Muscle layer of duodenum (tissue), 2 donors: ENCODE data around the gene ZNF275.
"Not testable (repeated sequence)": the region's sequence is repeated elsewhere in the genome, so short reads cannot be mapped to it uniquely, and the experiment has no call there.

Experiments used
- H3K27ac ChIP-seq: one replicate; pipeline ENCODE4 v1.7.0; 2013; ENCODE audit warnings: mild to moderate bottlenecking, low read length
- H3K27me3 ChIP-seq: one replicate; pipeline ENCODE4 v1.7.0; 2013; ENCODE audit warnings: low read depth, mild to moderate bottlenecking, control low read depth, low read length
- H3K36me3 ChIP-seq, 2 donors: one replicate each; pipeline ENCODE4 v1.7.0; 2013; ENCODE audit warnings: low read length in 2 of 2, control low read depth in 1 of 2, mild to moderate bottlenecking in 1 of 2; ENCODE audit not compliant: insufficient read depth in 2 of 2, control insufficient read depth in 1 of 2
- H3K4me1 ChIP-seq, 2 donors: one replicate each; pipeline ENCODE4 v1.7.0; 2013; ENCODE audit warnings: low read length in 2 of 2, mild to moderate bottlenecking in 2 of 2, control low read depth in 1 of 2, moderate library complexity in 1 of 2; ENCODE audit not compliant: insufficient read depth in 2 of 2, control insufficient read depth in 1 of 2
- H3K4me3 ChIP-seq, 2 donors: one replicate each; pipeline ENCODE4 v1.7.0; 2013; ENCODE audit warnings: low read length in 2 of 2, low read depth in 1 of 2, mild to moderate bottlenecking in 1 of 2
- H3K9me3 ChIP-seq, 2 donors: one replicate each; pipeline ENCODE4 v1.7.0; 2013; ENCODE audit warnings: low read length in 2 of 2, control low read depth in 1 of 2, mild to moderate bottlenecking in 1 of 2; ENCODE audit not compliant: control insufficient read depth in 1 of 2
- donor health status: healthy.

The ZNF275 gene

GRCh38 chrX:153380691-153381090, 46.7 kb downstream of the ZNF275 start:
- no peaks in the 10 kb centered on the region for H3K9me3 ChIP-seq
- H3K4me3 ChIP-seq: no peak overlapping the region
- no peaks in the 10 kb centered on the region for H3K36me3 ChIP-seq
- no peak overlapping the region for H3K27ac ChIP-seq
- H3K27me3 ChIP-seq: no peaks in the 10 kb centered on the region
- no peaks in the 10 kb centered on the region for H3K4me1 ChIP-seq

- Histone ChIP-seq H3K27ac (peak overlapping the region; percentile 39), H3K4me1 (no peaks in the 10 kb centered on the region), H3K36me3 (no peaks in the 10 kb centered on the region), H3K27me3 (no peaks in the 10 kb centered on the region), H3K9me3 (no peaks in the 10 kb centered on the region), H3K4me3 (no peak overlapping the region)
Measured at GRCh38 chrX:153381684-153382532, 48.0 kb downstream of the ZNF275 start.

- no peak overlapping the region for H3K4me3 ChIP-seq
- H3K9me3 ChIP-seq: no peaks in the 10 kb centered on the region
- peak overlapping the region; percentile 39 for H3K27ac ChIP-seq
- H3K4me1 ChIP-seq: no peaks in the 10 kb centered on the region
- H3K27me3 ChIP-seq: no peaks in the 10 kb centered on the region
- no peaks in the 10 kb centered on the region for H3K36me3 ChIP-seq
Measured at GRCh38 chrX:153382563-153383482, 48.9 kb downstream of the ZNF275 start.

- no peaks in the 10 kb centered on the region for H3K27me3 ChIP-seq
- H3K9me3 ChIP-seq: no peaks in the 10 kb centered on the region
- no peak overlapping the region for H3K27ac ChIP-seq
- H3K36me3 ChIP-seq: no peaks in the 10 kb centered on the region
- H3K4me1 ChIP-seq: no peaks in the 10 kb centered on the region
- no peak overlapping the region for H3K4me3 ChIP-seq
Measured at GRCh38 chrX:153384390-153384789, 50.4 kb downstream of the ZNF275 start.

GRCh38 chrX:153384973-153385372, 51.0 kb downstream of the ZNF275 start:
- H3K36me3 ChIP-seq, H3K4me3 ChIP-seq, H3K27me3 ChIP-seq, H3K27ac ChIP-seq, H3K4me1 ChIP-seq, H3K9me3 ChIP-seq: not testable (repeated sequence)

- Histone ChIP-seq H3K36me3 (no peaks in the 10 kb centered on the region), H3K4me3 (no peak overlapping the region), H3K27me3 (no peaks in the 10 kb centered on the region), H3K4me1 (no peaks in the 10 kb centered on the region), H3K27ac (no peak overlapping the region), H3K9me3 (no peaks in the 10 kb centered on the region)
Measured at GRCh38 chrX:153386097-153386496, 52.1 kb downstream of the ZNF275 start.

GRCh38 chrX:153387345-153387744, 53.4 kb downstream of the ZNF275 start:
- Histone ChIP-seq H3K36me3 (no peaks in the 10 kb centered on the region), H3K4me1 (no peaks in the 10 kb centered on the region), H3K27ac (no peak overlapping the region), H3K4me3 (no peak overlapping the region), H3K27me3 (no peaks in the 10 kb centered on the region), H3K9me3 (no peaks in the 10 kb centered on the region)

- H3K36me3 ChIP-seq: no peaks in the 10 kb centered on the region
- no peak overlapping the region for H3K4me3 ChIP-seq
- H3K9me3 ChIP-seq: no peaks in the 10 kb centered on the region
- no peaks in the 10 kb centered on the region for H3K27me3 ChIP-seq
- no peak overlapping the region for H3K27ac ChIP-seq
- no peaks in the 10 kb centered on the region for H3K4me1 ChIP-seq
Measured at GRCh38 chrX:153387987-153388721, 54.2 kb downstream of the ZNF275 start.

- Histone ChIP-seq H3K27ac (no peak overlapping the region), H3K27me3 (no peaks in the 10 kb centered on the region), H3K4me1 (no peaks in the 10 kb centered on the region), H3K4me3 (no peak overlapping the region), H3K9me3 (no peaks in the 10 kb centered on the region), H3K36me3 (no peaks in the 10 kb centered on the region)
Measured at GRCh38 chrX:153388722-153389459, 54.9 kb downstream of the ZNF275 start.

GRCh38 chrX:153389460-153389768, 55.5 kb downstream of the ZNF275 start:
- H3K27ac ChIP-seq, H3K9me3 ChIP-seq, H3K4me1 ChIP-seq, H3K4me3 ChIP-seq, H3K36me3 ChIP-seq, H3K27me3 ChIP-seq: not testable (repeated sequence)
